GM13976 (cell line): Measurements from ENCODE around the gene NOTCH1.

Experiments used
- DNase-seq: peaks from one replicate; pipeline ENCODE4 v3.0.0; 2012; ENCODE audit warnings: low spot score
- CTCF ChIP-seq: IDR thresholded peaks from 2 replicates; pipeline ENCODE4 v1.5.1; 2012; ENCODE audit warnings: borderline replicate concordance, mild to moderate bottlenecking; ENCODE audit not compliant: insufficient read depth; ENCODE audit errors: extremely low read depth, missing control alignments, control extremely low read depth
- in situ Hi-C: fragments of 300-500 bp; cut with MboI; formaldehyde crosslinking; loops from one replicate; pipeline ENCODE4 v1.12.0; 2022; ENCODE audit warnings: low sequenced_read_pairs, mixed read lengths, inconsistent platforms; ENCODE audit not compliant: unreplicated experiment

The NOTCH1 gene

GRCh38 chr9:136568288-136569081 lies 22.6 kb upstream of the NOTCH1 start:
- DNase-seq: no peak
- TF ChIP-seq CTCF: no peak
- in situ Hi-C loops: no loop called here

GRCh38 chr9:136567651-136568287 lies 21.9 kb upstream of the NOTCH1 start:
- in situ Hi-C loops: no loop called here
- DNase-seq: no peak
- no peak for TF ChIP-seq CTCF

GRCh38 chr9:136566901-136567300 lies 21.1 kb upstream of the NOTCH1 start:
- no peak for TF ChIP-seq CTCF
- DNase-seq: no peak
- in situ Hi-C loops: no loop called here

GRCh38 chr9:136566553-136566895 lies 20.7 kb upstream of the NOTCH1 start:
- in situ Hi-C loops: no loop called here
- TF ChIP-seq CTCF: no peak

GRCh38 chr9:136565715-136566552 lies 20.1 kb upstream of the NOTCH1 start:
- no peak for TF ChIP-seq CTCF
- in situ Hi-C loops: no loop called here
- DNase-seq: no peak

More at GRCh38 chr9:136566553-136566895, 20.7 kb upstream of the NOTCH1 start:
- DNase-seq: no peak

- in situ Hi-C loops: no loop called here
- no peak for TF ChIP-seq CTCF
- no peak for DNase-seq
Measured at GRCh38 chr9:136565086-136565714, 19.4 kb upstream of the NOTCH1 start.
